NCI-H2029 (cell line): Measurements from ENCODE around the gene TTC12.
A peak's percentile ranks its signal among the peaks of the same experiment; 100 is the strongest.

Experiments used
- DNase-seq: peaks from one replicate; lab custom pipeline; 2025; lab: John Stamatoyannopoulos, UW

Gene TTC12

GRCh38 chr11:113373981-113374560 lies 59.7 kb downstream of the TTC12 start:
- DNase-seq = no peak

GRCh38 chr11:113375402-113375801 lies 61.0 kb downstream of the TTC12 start:
- no peak for DNase-seq

- DNase-seq = no peak
Measured at GRCh38 chr11:113376156-113376555, 61.8 kb downstream of the TTC12 start.

DNA sequence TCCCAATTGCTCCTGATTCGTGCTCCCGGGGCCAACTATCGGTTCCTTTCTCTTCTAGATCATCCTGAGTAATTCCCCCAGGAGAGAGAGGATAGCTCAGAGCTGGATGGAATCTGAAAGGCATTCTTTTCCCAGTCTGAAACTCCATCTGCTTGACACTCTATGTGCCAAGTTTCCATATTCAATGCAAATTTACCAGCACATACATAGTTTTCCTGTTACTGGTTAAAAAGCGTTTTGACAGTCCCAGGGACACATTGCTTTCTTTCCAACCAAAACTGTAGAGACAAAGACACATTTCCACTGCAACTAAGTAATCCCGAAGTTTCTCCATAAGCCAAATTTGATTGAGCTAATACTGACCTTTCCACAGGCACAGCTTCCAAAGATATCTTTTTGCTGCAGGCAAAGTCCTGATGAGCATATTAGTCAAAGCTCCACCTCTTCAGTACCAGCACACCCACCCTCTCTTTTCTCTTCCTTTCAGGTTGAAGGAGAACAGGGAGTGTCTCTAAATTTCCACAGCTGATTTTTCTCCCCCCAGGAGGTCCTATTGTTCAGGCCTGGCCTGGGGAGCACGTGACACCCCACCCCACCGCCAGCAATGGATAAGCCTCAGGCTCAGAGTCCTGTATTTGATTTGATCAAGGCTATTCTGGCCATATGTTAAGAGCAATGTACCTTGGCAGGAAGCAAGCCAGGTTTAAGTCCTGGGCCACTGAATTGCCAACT lies 63.5 kb downstream of the TTC12 start:
- no peak for DNase-seq

DNA sequence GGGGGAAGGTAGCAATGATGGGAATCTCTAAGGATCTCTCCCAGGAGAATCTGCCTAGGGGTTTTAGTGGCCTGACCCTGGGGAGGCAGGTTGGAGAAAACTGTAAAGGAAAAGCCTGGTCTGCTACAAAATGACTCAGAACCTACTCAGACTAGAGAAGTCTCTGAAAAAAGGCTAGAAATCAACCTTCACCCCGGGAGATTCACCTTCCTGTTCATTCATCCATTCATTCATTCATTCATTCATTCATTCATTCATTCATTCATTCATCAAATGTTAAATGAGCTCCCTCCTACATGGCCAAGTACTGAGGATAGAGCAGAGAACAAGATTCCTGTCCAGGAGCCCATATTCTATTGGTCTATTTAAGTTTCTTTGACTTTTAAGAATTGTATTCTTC lies 64.3 kb downstream of the TTC12 start:
- no peak for DNase-seq

DNA sequence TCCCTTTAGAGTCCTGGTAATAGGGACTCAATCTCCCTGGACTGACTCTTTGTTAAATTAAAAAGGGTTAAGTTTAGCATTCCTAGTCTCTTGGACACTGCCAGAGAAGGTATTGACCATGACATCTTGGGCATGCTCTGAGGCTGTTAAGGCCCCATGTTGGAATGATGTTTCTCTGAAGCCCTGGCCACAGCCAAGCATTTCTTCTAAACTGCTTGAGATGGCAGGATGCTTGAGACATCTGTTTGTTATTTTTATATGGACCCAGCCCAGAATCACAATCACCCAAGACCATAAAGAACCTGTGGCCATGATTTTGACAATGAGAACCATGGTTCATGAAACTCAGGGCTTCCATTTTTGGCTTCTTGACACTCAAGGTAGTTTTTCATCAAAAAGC lies 67.7 kb downstream of the TTC12 start:
- DNase-seq = no peak

DNA sequence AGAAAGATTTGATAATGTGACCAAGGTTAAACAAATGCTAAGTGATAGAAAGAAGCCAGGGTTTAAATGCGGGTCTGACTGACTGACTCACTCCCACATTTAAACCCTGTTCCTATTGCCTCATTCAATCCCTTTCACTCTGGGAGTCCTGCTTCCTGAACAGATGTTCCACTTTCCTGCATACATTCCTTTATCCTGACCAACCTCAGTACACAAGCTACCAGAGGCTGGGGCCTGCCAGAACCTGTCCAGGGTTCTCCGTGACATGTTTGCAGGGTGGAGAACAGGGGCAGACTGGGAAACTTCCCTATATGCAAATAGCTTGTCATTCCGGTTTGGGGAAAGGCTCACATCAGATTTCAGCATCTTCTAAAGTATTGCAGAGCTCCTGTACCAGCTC lies 70.2 kb downstream of the TTC12 start:
- DNase-seq = no peak

DNA sequence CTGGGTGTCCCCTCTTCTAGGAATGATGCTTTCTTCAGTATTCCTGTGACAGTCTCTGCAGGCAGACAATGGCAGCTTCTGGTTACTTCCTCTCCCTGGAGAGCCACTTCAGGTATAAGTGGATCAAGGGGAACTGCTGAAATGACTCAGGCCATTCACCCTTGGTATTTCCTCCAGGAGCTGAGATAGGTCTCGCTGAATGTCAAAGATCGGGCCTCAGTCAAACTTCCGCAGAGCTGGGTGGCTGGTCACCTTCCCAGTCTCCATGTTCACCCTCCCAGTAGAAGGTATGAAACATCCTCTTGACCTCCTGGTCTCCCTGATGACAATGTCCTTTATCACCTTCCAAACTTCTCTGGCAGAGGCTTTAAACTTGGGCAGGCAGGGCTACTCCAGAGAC lies 71.4 kb downstream of the TTC12 start:
- peak; percentile 18 for DNase-seq

GRCh38 chr11:113386866-113387265 lies 72.5 kb downstream of the TTC12 start:
- DNase-seq = no peak

DNA sequence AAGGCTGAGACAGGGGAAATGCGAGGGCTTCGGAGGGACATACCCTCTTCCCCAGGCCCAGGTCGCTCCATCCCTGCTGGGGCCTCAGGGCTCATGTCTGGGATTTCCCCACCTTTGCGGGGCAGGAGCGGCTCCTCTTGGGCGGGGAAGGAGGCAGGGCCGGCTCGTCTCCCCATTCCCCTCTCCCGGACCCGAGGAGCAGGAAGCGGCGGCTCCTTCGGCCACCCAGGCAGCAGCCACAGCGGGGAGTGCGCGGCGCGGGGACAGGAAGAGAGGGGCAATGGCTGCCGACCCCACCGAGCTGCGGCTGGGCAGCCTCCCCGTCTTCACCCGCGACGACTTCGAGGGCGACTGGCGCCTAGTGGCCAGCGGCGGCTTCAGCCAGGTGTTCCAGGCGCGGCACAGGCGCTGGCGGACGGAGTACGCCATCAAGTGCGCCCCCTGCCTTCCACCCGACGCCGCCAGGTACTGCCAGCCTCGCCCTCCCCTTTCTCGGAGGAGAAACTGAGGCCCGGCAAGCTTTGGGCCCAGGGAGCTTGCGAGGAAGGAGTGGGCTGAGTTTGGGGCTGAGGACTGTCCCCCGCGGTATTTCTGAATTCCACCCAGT lies 73.3 kb downstream of the TTC12 start, which contains the start of gene ANKK1:
Gene ANKK1 (plus strand): TSS at position 175 of the 607 bp plus-strand sequence. CDS start 106 bp downstream, at position 281.
- DNase-seq = peak; percentile 4

DNA sequence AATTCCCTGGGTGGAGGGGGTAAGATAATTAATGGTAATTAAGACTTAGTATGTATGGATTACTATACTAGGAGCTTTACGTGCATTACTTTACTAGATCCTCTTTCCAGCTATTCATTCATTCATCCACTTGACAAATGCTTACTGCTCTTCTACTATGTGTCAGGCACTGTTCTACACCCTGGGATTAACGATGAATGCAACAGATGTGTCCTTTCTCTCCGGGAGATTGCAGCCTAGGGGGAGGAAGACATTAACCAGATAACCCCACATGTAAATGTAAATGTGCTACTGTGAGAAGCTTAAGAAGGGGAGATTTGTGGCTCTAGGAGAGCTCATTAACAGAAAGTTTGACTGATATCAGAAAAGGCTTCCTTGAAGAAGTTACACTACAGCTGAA lies 74.9 kb downstream of the TTC12 start:
- no peak for DNase-seq

GRCh38 chr11:113392236-113392921 lies 78.0 kb downstream of the TTC12 start:
- no peak for DNase-seq

GRCh38 chr11:113393501-113393985 lies 79.2 kb downstream of the TTC12 start:
- no peak for DNase-seq

DNA sequence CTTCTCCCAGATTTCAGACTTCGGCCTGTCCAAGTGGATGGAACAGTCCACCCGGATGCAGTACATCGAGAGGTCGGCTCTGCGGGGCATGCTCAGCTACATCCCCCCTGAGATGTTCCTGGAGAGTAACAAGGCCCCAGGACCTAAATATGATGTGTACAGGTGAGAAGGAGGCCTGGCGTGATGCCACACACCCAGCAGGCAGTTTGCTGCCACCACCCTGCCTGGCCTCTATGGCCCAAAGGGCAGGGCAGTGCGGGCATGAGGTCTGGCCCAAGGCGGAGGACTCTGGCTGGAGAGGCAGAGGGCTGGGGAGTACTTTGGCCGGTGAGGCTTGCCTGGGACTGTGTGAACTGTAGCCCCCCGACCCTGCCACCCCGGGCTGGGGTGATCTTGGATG lies 80.5 kb downstream of the TTC12 start:
- DNase-seq = no peak

DNA sequence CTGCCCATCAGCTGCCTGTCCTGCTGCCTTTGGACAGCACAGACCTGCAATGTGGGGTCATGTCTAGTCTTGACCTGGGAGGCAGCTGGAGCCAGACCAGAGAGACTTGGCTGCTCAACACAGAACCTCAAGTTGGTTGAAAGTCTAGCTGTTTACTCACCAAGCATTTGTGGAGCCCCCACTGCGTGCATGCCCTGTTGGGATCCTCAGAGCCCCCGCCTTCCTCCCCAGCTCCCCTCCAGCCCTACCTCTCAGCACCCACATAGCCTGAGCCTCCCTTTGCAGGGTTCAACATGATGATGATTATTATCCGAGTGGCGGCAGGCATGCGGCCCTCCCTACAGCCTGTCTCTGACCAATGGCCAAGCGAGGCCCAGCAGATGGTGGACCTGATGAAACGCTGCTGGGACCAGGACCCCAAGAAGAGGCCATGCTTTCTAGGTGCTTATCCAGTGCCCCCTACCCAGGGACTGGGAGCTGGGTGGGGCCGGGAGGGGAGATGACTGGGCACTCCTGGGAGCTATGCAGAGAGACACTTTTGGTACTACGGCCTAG lies 81.5 kb downstream of the TTC12 start:
- no peak for DNase-seq

- no peak for DNase-seq
Measured at GRCh38 chr11:113396690-113397089, 82.3 kb downstream of the TTC12 start.

DNA sequence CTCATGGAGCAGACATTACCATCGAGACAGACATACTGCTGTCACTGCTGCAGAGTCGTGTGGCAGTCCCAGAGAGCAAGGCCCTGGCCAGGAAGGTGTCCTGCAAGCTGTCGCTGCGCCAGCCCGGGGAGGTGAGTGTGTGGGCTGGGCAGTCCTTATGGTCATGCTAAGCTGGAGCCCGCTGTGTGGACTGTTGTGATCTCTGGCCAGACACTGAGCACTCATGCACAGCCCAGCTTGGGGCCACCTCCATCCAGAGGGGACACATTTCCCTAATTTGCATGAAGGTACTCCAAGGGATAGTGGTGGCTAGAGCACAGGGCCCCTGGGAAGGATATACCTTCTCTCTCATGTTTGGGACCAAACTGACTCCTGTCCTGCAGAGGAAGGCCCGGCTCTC lies 82.8 kb downstream of the TTC12 start:
- no peak for DNase-seq

- DNase-seq = no peak
Measured at GRCh38 chr11:113397821-113398220, 83.4 kb downstream of the TTC12 start.

DNA sequence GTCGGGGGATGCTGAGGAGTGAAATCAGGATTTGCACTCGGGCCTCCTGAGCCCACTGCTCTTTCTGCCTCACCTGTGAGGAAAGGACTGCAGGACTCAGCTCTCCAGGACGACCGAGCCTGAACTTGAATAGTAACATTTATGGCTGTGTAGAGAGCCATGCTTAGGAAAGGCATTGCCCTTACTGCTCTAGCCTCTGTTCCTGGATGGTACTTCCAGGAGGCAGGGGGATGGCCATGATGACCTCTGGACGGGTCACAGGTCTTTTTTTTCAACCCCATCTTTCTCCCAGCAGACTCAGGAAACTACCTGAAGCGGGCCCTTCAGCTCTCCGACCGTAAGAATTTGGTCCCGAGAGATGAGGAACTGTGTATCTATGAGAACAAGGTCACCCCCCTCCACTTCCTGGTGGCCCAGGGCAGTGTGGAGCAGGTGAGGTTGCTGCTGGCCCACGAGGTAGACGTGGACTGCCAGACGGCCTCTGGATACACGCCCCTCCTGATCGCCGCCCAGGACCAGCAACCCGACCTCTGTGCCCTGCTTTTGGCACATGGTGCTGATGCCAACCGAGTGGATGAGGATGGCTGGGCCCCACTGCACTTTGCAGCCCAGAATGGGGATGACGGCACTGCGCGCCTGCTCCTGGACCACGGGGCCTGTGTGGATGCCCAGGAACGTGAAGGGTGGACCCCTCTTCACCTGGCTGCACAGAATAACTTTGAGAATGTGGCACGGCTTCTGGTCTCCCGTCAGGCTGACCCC lies 84.5 kb downstream of the TTC12 start:
- no peak for DNase-seq

DNA sequence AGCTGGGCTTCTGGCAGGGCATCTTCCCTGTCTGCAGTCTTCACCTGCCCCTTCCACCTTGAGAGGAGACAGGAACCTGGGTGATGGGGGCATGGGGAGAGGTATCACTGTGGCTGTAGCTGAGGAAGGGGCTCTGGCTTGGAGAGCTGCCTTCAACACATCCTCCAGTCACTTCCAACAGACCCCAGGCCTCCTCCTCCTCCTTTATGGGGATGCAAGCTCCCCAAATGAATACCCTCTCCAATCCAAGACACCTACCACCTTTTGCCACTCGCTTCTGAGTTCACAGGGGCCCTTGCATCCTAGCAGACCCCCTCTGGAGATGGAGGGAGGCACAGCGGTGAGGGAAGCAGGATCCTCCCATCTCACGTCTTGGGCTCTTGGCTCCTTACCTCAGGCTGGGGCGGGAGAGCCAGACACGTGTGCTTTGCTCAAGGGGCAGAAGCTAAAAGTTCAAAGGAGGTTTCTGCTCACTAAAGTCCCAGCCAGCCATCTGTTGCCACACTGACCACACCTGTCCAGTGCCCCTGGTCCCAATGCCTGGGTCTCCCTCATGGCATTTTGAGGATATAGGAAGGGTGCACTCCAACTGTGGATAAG lies 86.3 kb downstream of the TTC12 start:
- DNase-seq = no peak

GRCh38 chr11:113401718-113402117 lies 87.3 kb downstream of the TTC12 start:
- peak; percentile 97 for DNase-seq
